Trophoblast cell (in vitro differentiated cells and primary cell): ENCODE results near the gene APH1B.

ENCODE experiments used
- DNase-seq, 2 donors: peaks; one replicate each; pipeline ENCODE4 v3.0.0-alpha.2; 2016
- H2AFZ ChIP-seq: 2 replicates; pipeline ENCODE4 v1.6.1; 2013; ENCODE audit warnings: low read length, moderate library complexity, mild to moderate bottlenecking; ENCODE audit not compliant: insufficient read depth, poor library complexity
- H2AK5ac ChIP-seq: 2 replicates; pipeline ENCODE4 v1.6.1; 2013; ENCODE audit warnings: mild to moderate bottlenecking, low read length
- H2BK120ac ChIP-seq: 2 replicates; pipeline ENCODE4 v1.6.1; 2013; ENCODE audit warnings: low read length, mild to moderate bottlenecking, moderate library complexity; ENCODE audit not compliant: insufficient read depth, poor library complexity
- H2BK12ac ChIP-seq: 2 replicates; pipeline ENCODE4 v1.6.1; 2013; ENCODE audit warnings: mild to moderate bottlenecking, low read length, moderate library complexity
- H2BK5ac ChIP-seq: 2 replicates; pipeline ENCODE4 v1.6.1; 2013; ENCODE audit warnings: low read length, low read depth, moderate library complexity, mild to moderate bottlenecking; ENCODE audit not compliant: poor library complexity
- H3K14ac ChIP-seq: 2 replicates; pipeline ENCODE4 v1.6.1; 2013; ENCODE audit warnings: mild to moderate bottlenecking, low read length
- H3K18ac ChIP-seq: 2 replicates; pipeline ENCODE4 v1.6.1; 2013; ENCODE audit warnings: mild to moderate bottlenecking, low read length
- H3K23ac ChIP-seq: 2 replicates; pipeline ENCODE4 v1.6.1; 2013; ENCODE audit warnings: low read length
- H3K27ac ChIP-seq: 2 replicates; pipeline ENCODE4 v1.5.1; 2013; ENCODE audit warnings: low read depth, mild to moderate bottlenecking, inconsistent platforms, low read length, moderate library complexity
- H3K27me3 ChIP-seq: 2 replicates; pipeline ENCODE4 v1.6.1; 2013; ENCODE audit warnings: inconsistent platforms, mild to moderate bottlenecking, low read length, moderate library complexity; ENCODE audit not compliant: insufficient read depth
- H3K36me3 ChIP-seq, 2 experiments: 1 replicate in 1 of 2; 2 replicates in 1 of 2; pipeline ENCODE4 v1.6.1; 2013; ENCODE audit warnings: low read length in 2 of 2, mild to moderate bottlenecking in 2 of 2, moderate library complexity in 1 of 2; ENCODE audit not compliant: insufficient read depth in 2 of 2, control insufficient read depth in 1 of 2
- H3K4ac ChIP-seq: 2 replicates; pipeline ENCODE4 v1.6.1; 2013; ENCODE audit warnings: low read depth, mild to moderate bottlenecking, low read length, moderate library complexity
- H3K4me1 ChIP-seq, 2 experiments: 1 replicate in 1 of 2; 2 replicates in 1 of 2; pipeline ENCODE4 v1.6.1; 2013; ENCODE audit warnings: low read length in 2 of 2, mild to moderate bottlenecking in 2 of 2, moderate library complexity in 1 of 2; ENCODE audit not compliant: insufficient read depth in 2 of 2, control insufficient read depth in 1 of 2
- H3K4me2 ChIP-seq: 2 replicates; pipeline ENCODE4 v1.6.1; 2013; ENCODE audit warnings: inconsistent platforms, mild to moderate bottlenecking, low read length, moderate library complexity
- H3K4me3 ChIP-seq: 2 replicates; pipeline ENCODE4 v1.5.1; 2013; ENCODE audit warnings: mild to moderate bottlenecking, low read depth, low read length, inconsistent platforms
- H3K79me1 ChIP-seq: one replicate; pipeline ENCODE4 v1.6.1; 2013; ENCODE audit warnings: low read length
- H3K79me2 ChIP-seq: 2 replicates; pipeline ENCODE4 v1.6.1; 2013; ENCODE audit warnings: low read length, mild to moderate bottlenecking; ENCODE audit not compliant: control insufficient read depth, insufficient read depth, poor library complexity
- H3K9ac ChIP-seq: 2 replicates; pipeline ENCODE4 v1.6.1; 2013; ENCODE audit warnings: mild to moderate bottlenecking, low read length
- H3K9me3 ChIP-seq: 2 replicates; pipeline ENCODE4 v1.6.1; 2013; ENCODE audit warnings: low read depth, mild to moderate bottlenecking, control low read depth, inconsistent platforms, low read length; ENCODE audit not compliant: insufficient read depth
- H4K12ac ChIP-seq: 2 replicates; pipeline ENCODE4 v1.6.1; 2013; ENCODE audit warnings: low read depth, mild to moderate bottlenecking, low read length, moderate library complexity
- H4K8ac ChIP-seq: 2 replicates; pipeline ENCODE4 v1.6.1; 2013; ENCODE audit warnings: low read depth, mild to moderate bottlenecking, low read length, moderate library complexity
- H4K91ac ChIP-seq: one replicate; pipeline ENCODE4 v1.6.1; 2013; ENCODE audit warnings: low read depth, mild to moderate bottlenecking, low read length, moderate library complexity
- WGBS: extraction: QIAGEN DNeasy Blood & Tissue Kit; methylation state at CpG from one replicate; pipeline ENCODE4 v1.1.7; 2013; ENCODE audit warnings: missing lambda C conversion rate; ENCODE audit not compliant: insufficient read length, insufficient coverage; ENCODE audit errors: extremely low coverage; 5-methylcytosine and 5-hydroxymethylcytosine counted together

Gene APH1B

GRCh38 chr15:63301088-63301487 lies 23.7 kb downstream of the APH1B start:
- H3K4me3 ChIP-seq: no peak overlapping the region

GRCh38 chr15:63305260-63305659 lies 27.9 kb downstream of the APH1B start:
- no peak overlapping the region for H3K27ac ChIP-seq
- H3K9me3 ChIP-seq: peaks cover 1% of the 10 kb centered on the region
- H3K4me3 ChIP-seq: no peak overlapping the region
- peaks cover 2 to 7% of the 10 kb centered on the region in 2 experiments for H3K4me1 ChIP-seq
- no peak overlapping the region for H2AFZ ChIP-seq
- no peak overlapping the region for H3K23ac ChIP-seq
- WGBS: no CpG with 5 or more reads among the region's 5 CpGs
- no peak overlapping the region for H2BK120ac ChIP-seq
- no peaks in the 10 kb centered on the region for H3K36me3 ChIP-seq
- H3K79me1 ChIP-seq: no peaks in the 10 kb centered on the region
- no peak overlapping the region for H3K18ac ChIP-seq
- no peak overlapping the region for H2AK5ac ChIP-seq
- H3K14ac ChIP-seq: no peak overlapping the region
- peak; percentile 66 to 81 for DNase-seq
- H3K9ac ChIP-seq: no peak overlapping the region
- H4K91ac ChIP-seq: no peak overlapping the region
- no peak overlapping the region for H4K12ac ChIP-seq
- no peak overlapping the region for H2BK5ac ChIP-seq
- no peak overlapping the region for H4K8ac ChIP-seq
- H3K4me2 ChIP-seq: no peak overlapping the region
- H3K79me2 ChIP-seq: no peaks in the 10 kb centered on the region
- H2BK12ac ChIP-seq: no peak overlapping the region
- H3K27me3 ChIP-seq: no peaks in the 10 kb centered on the region
- H3K4ac ChIP-seq: no peak overlapping the region

More at GRCh38 chr15:63301088-63301487, 23.7 kb downstream of the APH1B start:
- Histone ChIP-seq H2BK12ac (no peak overlapping the region), H3K18ac (no peak overlapping the region), H3K9ac (no peak overlapping the region), H3K4ac (no peak overlapping the region), H4K91ac (no peak overlapping the region), H3K27me3 (no peaks in the 10 kb centered on the region), H4K8ac (no peak overlapping the region), H3K27ac (no peak overlapping the region), H3K79me2 (no peaks in the 10 kb centered on the region), H4K12ac (no peak overlapping the region), H3K36me3 (no peaks in the 10 kb centered on the region), H3K23ac (no peak overlapping the region), H2AK5ac (no peak overlapping the region), H2BK120ac (no peak overlapping the region), H2AFZ (no peak overlapping the region), H3K4me1 (peaks cover 0 to 2% of the 10 kb centered on the region in 2 experiments), H3K79me1 (no peaks in the 10 kb centered on the region), H3K9me3 (peaks cover 1% of the 10 kb centered on the region), H3K14ac (no peak overlapping the region), H3K4me2 (no peak overlapping the region), H2BK5ac (no peak overlapping the region)
- WGBS: no CpG with 5 or more reads among the region's 1 CpG
- peak in 1 of 2 donors; percentile 44 for DNase-seq

- Histone ChIP-seq H3K4ac (no peak overlapping the region), H3K4me2 (no peak overlapping the region), H2AFZ (no peak overlapping the region), H2BK5ac (no peak overlapping the region), H3K23ac (no peak overlapping the region), H3K27ac (no peak overlapping the region), H3K4me1 (peaks cover 2 to 7% of the 10 kb centered on the region in 2 experiments), H2BK12ac (no peak overlapping the region), H4K8ac (no peak overlapping the region), H3K9me3 (peaks cover 1% of the 10 kb centered on the region), H3K9ac (no peak overlapping the region), H3K14ac (no peak overlapping the region), H3K36me3 (no peaks in the 10 kb centered on the region), H4K91ac (no peak overlapping the region), H2BK120ac (no peak overlapping the region), H3K18ac (no peak overlapping the region), H3K79me1 (no peaks in the 10 kb centered on the region), H2AK5ac (no peak overlapping the region), H3K27me3 (no peaks in the 10 kb centered on the region), H4K12ac (no peak overlapping the region), H3K4me3 (no peak overlapping the region), H3K79me2 (no peaks in the 10 kb centered on the region)
- no peak for DNase-seq
- no CpG with 5 or more reads among the region's 5 CpGs for WGBS
Measured at GRCh38 chr15:63306492-63307073, 29.2 kb downstream of the APH1B start.

GRCh38 chr15:63308491-63308890 lies 31.1 kb downstream of the APH1B start:
- H3K14ac ChIP-seq: no peak overlapping the region
- no peak overlapping the region for H3K4me2 ChIP-seq
- H4K91ac ChIP-seq: no peak overlapping the region
- no peak overlapping the region for H3K27ac ChIP-seq
- H4K12ac ChIP-seq: no peak overlapping the region
- H3K4me3 ChIP-seq: no peak overlapping the region
- H2BK12ac ChIP-seq: no peak overlapping the region
- H3K79me1 ChIP-seq: no peaks in the 10 kb centered on the region
- no peak overlapping the region for H2AFZ ChIP-seq
- H3K18ac ChIP-seq: no peak overlapping the region
- H3K9me3 ChIP-seq: no peaks in the 10 kb centered on the region
- no peak overlapping the region for H2AK5ac ChIP-seq
- peaks cover 2 to 7% of the 10 kb centered on the region in 2 experiments for H3K4me1 ChIP-seq
- WGBS: no CpG with 5 or more reads among the region's 4 CpGs
- no peaks in the 10 kb centered on the region for H3K36me3 ChIP-seq
- H3K27me3 ChIP-seq: no peaks in the 10 kb centered on the region
- no peak overlapping the region for H4K8ac ChIP-seq
- H3K9ac ChIP-seq: no peak overlapping the region
- no peak overlapping the region for H2BK5ac ChIP-seq
- H3K79me2 ChIP-seq: no peaks in the 10 kb centered on the region
- peak; percentile 55 to 67 for DNase-seq
- no peak overlapping the region for H2BK120ac ChIP-seq
- H3K4ac ChIP-seq: no peak overlapping the region
- H3K23ac ChIP-seq: no peak overlapping the region
